H1 (cell line): ENCODE measurements around the gene TCEANC2. TPM values are rescaled to one million over a fixed set of nuclear protein-coding genes. Genes with fewer than 3 reads are reported as not detected.

Experiments used
- CTCF ChIA-PET: fragments of 300-600 bp; sonication (Branson Sonifier 250); formaldehyde crosslinking; loops from one replicate; lab custom pipeline; 2021; ENCODE audit not compliant: partially characterized antibody; lab: Charles Lee
- POLR2A ChIA-PET: fragments of 300-600 bp; sonication (Branson Sonifier 250); formaldehyde crosslinking; loops from one replicate; lab custom pipeline; 2021; ENCODE audit warnings: inconsistent platforms; ENCODE audit not compliant: partially characterized antibody; lab: Charles Lee
- DNase-seq, 2 experiments: peaks; one replicate each; pipeline versions ENCODE4 v3.0.0 to v3.0.0-alpha.2; 2010 to 2022; ENCODE audit warnings: low spot score in 2 of 2, low read depth in 1 of 2, mixed read lengths in 1 of 2
- FAIRE-seq: peaks from 2 replicates; lab custom pipeline; 2011; peaks lifted over from hg19 to GRCh38; lab: Jason Lieb, UNC
- H2AFZ ChIP-seq: 2 replicates; pipeline ENCODE4 v1.8.1; 2012; ENCODE audit warnings: low read length, inconsistent platforms
- H2AK5ac ChIP-seq: 2 replicates; pipeline ENCODE4 v1.6.1; 2013; ENCODE audit warnings: low read depth, low read length
- H2BK120ac ChIP-seq: replicated peaks from 2 replicates; pipeline ENCODE3; 2013; ENCODE audit warnings: low read depth, low read length, inconsistent platforms
- H2BK12ac ChIP-seq: 2 replicates; pipeline ENCODE4 v1.6.1; 2013; ENCODE audit warnings: low read depth, low read length
- H2BK15ac ChIP-seq: 2 replicates; pipeline ENCODE4 v1.6.1; 2013; ENCODE audit warnings: low read length
- H2BK20ac ChIP-seq: 2 replicates; pipeline ENCODE4 v1.6.1; 2013; ENCODE audit warnings: low read length
- H2BK5ac ChIP-seq: 2 replicates; pipeline ENCODE4 v1.6.1; 2013; ENCODE audit warnings: low read depth, low read length
- H3K14ac ChIP-seq: 2 replicates; pipeline ENCODE4 v1.6.1; 2013; ENCODE audit warnings: inconsistent platforms; ENCODE audit not compliant: insufficient read length
- H3K18ac ChIP-seq: 2 replicates; pipeline ENCODE4 v1.6.1; 2013; ENCODE audit warnings: low read length; ENCODE audit errors: extremely low read depth
- H3K23ac ChIP-seq: 2 replicates; pipeline ENCODE4 v1.6.1; 2013; ENCODE audit warnings: inconsistent platforms; ENCODE audit not compliant: insufficient read length
- H3K23me2 ChIP-seq: 2 replicates; pipeline ENCODE4 v1.6.1; 2013; ENCODE audit warnings: low read depth, low read length
- H3K27ac ChIP-seq: 2 replicates; pipeline ENCODE4 v1.6.1; 2011; ENCODE audit warnings: low read depth, low read length, inconsistent platforms
- H3K27me3 ChIP-seq, 4 experiments: replicated peaks in 1 of 4; 1 replicate in 1 of 4; 2 replicates in 3 of 4; pipeline versions ENCODE4 v1.6.1 to v1.8.1; 2011 to 2013; ENCODE audit warnings: low read length in 3 of 4, mild to moderate bottlenecking in 3 of 4, inconsistent platforms in 2 of 4, mixed read lengths in 2 of 4, moderate library complexity in 1 of 4; ENCODE audit not compliant: control insufficient read depth in 3 of 4, insufficient read depth in 3 of 4; ENCODE audit errors: extremely low read depth in 1 of 4
- H3K36me3 ChIP-seq, 4 experiments: 2 replicates each; pipeline versions ENCODE4 v1.6.1 to v1.8.1; 2011 to 2013; ENCODE audit warnings: mild to moderate bottlenecking in 4 of 4, low read length in 3 of 4, moderate library complexity in 2 of 4, control low read depth in 1 of 4, inconsistent platforms in 1 of 4; ENCODE audit not compliant: insufficient read depth in 4 of 4, control insufficient read depth in 2 of 4
- H3K4ac ChIP-seq: replicated peaks from 2 replicates; pipeline ENCODE3; 2013; ENCODE audit warnings: low read length, low read depth, mixed read lengths, inconsistent platforms; ENCODE audit not compliant: insufficient read length
- H3K4me1 ChIP-seq, 4 experiments: replicated peaks in 1 of 4; 1 replicate in 1 of 4; 2 replicates in 3 of 4; pipeline versions ENCODE4 v1.6.1 to v1.8.1; 2011 to 2013; ENCODE audit warnings: low read length in 3 of 4, inconsistent platforms in 2 of 4, mixed read lengths in 1 of 4; ENCODE audit not compliant: insufficient read depth in 4 of 4, control insufficient read depth in 3 of 4
- H3K4me2 ChIP-seq, 2 experiments: 2 replicates each; pipeline versions ENCODE4 v1.6.1 to v1.8.1; 2011 to 2013; ENCODE audit warnings: low read depth in 2 of 2, low read length in 2 of 2, control low read depth in 1 of 2, inconsistent platforms in 1 of 2, mild to moderate bottlenecking in 1 of 2; ENCODE audit not compliant: insufficient read depth in 1 of 2
- H3K4me3 ChIP-seq, 4 experiments: fragments of 200-600, 300-600 bp in 1 of 4; sonication (generic), shearing (Covaris generic), sonication (Bioruptor Twin) in 1 of 4; 2 replicates each; pipeline versions ENCODE4 v1.5.1 to v1.8.1; 2011 to 2016; ENCODE audit warnings: low read length in 4 of 4, low read depth in 3 of 4, control low read depth in 2 of 4, inconsistent platforms in 2 of 4, mild to moderate bottlenecking in 2 of 4, mixed read lengths in 1 of 4, moderate library complexity in 1 of 4; ENCODE audit not compliant: insufficient read depth in 2 of 4; ENCODE audit errors: extremely low read depth in 1 of 4
- H3K56ac ChIP-seq: replicated peaks from 2 replicates; pipeline ENCODE3; 2013; ENCODE audit warnings: low read depth, mild to moderate bottlenecking, mixed read lengths, low read length, inconsistent platforms; ENCODE audit not compliant: insufficient read length
- H3K79me1 ChIP-seq: 2 replicates; pipeline ENCODE4 v1.6.1; 2013; ENCODE audit warnings: low read depth, low read length, control low read depth
- H3K79me2 ChIP-seq, 2 experiments: 2 replicates each; pipeline versions ENCODE4 v1.6.1 to v1.8.1; 2012 to 2013; ENCODE audit warnings: low read length in 2 of 2, mild to moderate bottlenecking in 2 of 2, inconsistent platforms in 1 of 2; ENCODE audit not compliant: insufficient read depth in 2 of 2, control insufficient read depth in 1 of 2
- H3K9ac ChIP-seq, 4 experiments: replicated peaks in 1 of 4; 1 replicate in 1 of 4; 2 replicates in 3 of 4; pipeline versions ENCODE4 v1.6.1 to v1.8.1; 2011 to 2013; ENCODE audit warnings: low read depth in 3 of 4, low read length in 3 of 4, control low read depth in 2 of 4, mild to moderate bottlenecking in 2 of 4, moderate library complexity in 2 of 4, inconsistent platforms in 1 of 4; ENCODE audit errors: extremely low read depth in 1 of 4
- H3K9me3 ChIP-seq, 2 experiments: 2 replicates each; pipeline versions ENCODE4 v1.6.1 to v1.8.1; 2012 to 2013; ENCODE audit warnings: mild to moderate bottlenecking in 2 of 2, moderate library complexity in 2 of 2, control low read depth in 1 of 2, inconsistent platforms in 1 of 2, low read depth in 1 of 2, low read length in 1 of 2, mixed read lengths in 1 of 2; ENCODE audit not compliant: insufficient read depth in 2 of 2
- H4K20me1 ChIP-seq, 2 experiments: replicated peaks in 1 of 2; 2 replicates each; pipeline versions ENCODE3 to v1.8.1; 2011 to 2013; ENCODE audit warnings: inconsistent platforms in 2 of 2, low read length in 2 of 2, mild to moderate bottlenecking in 1 of 2; ENCODE audit not compliant: insufficient read depth in 2 of 2, control insufficient read depth in 1 of 2
- H4K5ac ChIP-seq: 2 replicates; pipeline ENCODE4 v1.6.1; 2013; ENCODE audit warnings: low read length, low read depth, mixed read lengths, inconsistent platforms; ENCODE audit not compliant: insufficient read length
- H4K8ac ChIP-seq: 2 replicates; pipeline ENCODE4 v1.8.0; 2013; ENCODE audit warnings: mild to moderate bottlenecking, moderate library complexity, low read length, inconsistent platforms; ENCODE audit not compliant: insufficient read depth; ENCODE audit errors: extremely low read depth
- H4K91ac ChIP-seq: replicated peaks from 2 replicates; pipeline ENCODE3; 2013; ENCODE audit warnings: low read length, mixed read lengths, inconsistent platforms; ENCODE audit not compliant: insufficient read length
- CBX8 ChIP-seq: fragments of 300-800, 300-1000 bp; sonication (generic); IDR thresholded peaks from 2 replicates; pipeline ENCODE4 v1.7.1; 2016; ENCODE audit warnings: low read depth, low read length, borderline replicate concordance
- CHD2 ChIP-seq: IDR thresholded peaks from 2 replicates; pipeline ENCODE4 v1.6.1; 2012; ENCODE audit warnings: low read length, improper control_type of control experiment
- JUND ChIP-seq: IDR thresholded peaks from 2 replicates; pipeline ENCODE4 v1.6.1; 2011; ENCODE audit warnings: mild to moderate bottlenecking, improper control_type of control experiment, low read length
- SAP30 ChIP-seq: fragments of 300-600 bp; sonication (generic); IDR thresholded peaks from 2 replicates; pipeline ENCODE4 v1.7.1; 2012; ENCODE audit warnings: low read length, moderate library complexity, mild to moderate bottlenecking, inconsistent platforms; ENCODE audit not compliant: insufficient read depth, insufficient replicate concordance
- SP4 ChIP-seq: IDR thresholded peaks from 2 replicates; pipeline ENCODE4 v1.6.1; 2012; ENCODE audit warnings: low read length, inconsistent platforms
- SRF ChIP-seq: IDR thresholded peaks from 2 replicates; pipeline ENCODE4 v1.6.1; 2011; ENCODE audit warnings: mild to moderate bottlenecking, low read depth, low read length, moderate library complexity
- YY1 ChIP-seq: IDR thresholded peaks from 2 replicates; pipeline ENCODE4 v1.6.1; 2011; ENCODE audit warnings: low read depth, mild to moderate bottlenecking, low read length
- WGBS, 2 experiments: shearing (Covaris generic) in 1 of 2; methylation state at CpG; one replicate each; pipeline versions ENCODE4 v1.1.6 to v1.1.7; 2013 to 2015; ENCODE audit warnings: low lambda C conversion rate in 2 of 2, mixed read lengths in 2 of 2, inconsistent platforms in 1 of 2, low coverage in 1 of 2, missing lambda C conversion rate in 1 of 2; ENCODE audit not compliant: insufficient replicate concordance in 2 of 2, insufficient coverage in 1 of 2, insufficient read length in 1 of 2; ENCODE audit errors: extremely low coverage in 1 of 2, missing lambda C conversion rate in 1 of 2; 5-methylcytosine and 5-hydroxymethylcytosine counted together
- polyA plus RNA-seq, 7 experiments: library from polyadenylated mRNA; depleted of rRNA in 3 of 7; stranded (reverse) in 5 of 7; unstranded in 2 of 7; fragments of >200 nt in 5 of 7; fragments of 200-250 nt in 2 of 7; gene quantifications; 1 replicate in 5 of 7; 2 replicates in 1 of 7; 4 replicates in 1 of 7; pipeline versions ENCODE4 v1.2.1 to v1.2.3, GENCODE V29; 2011 to 2013; ENCODE audit warnings: missing spikeins in 2 of 7, mixed read lengths in 2 of 7
- total RNA-seq: library from RNA; stranded (reverse); fragmentation: NEBNext Ultra II Directional; extraction: Animal tissue kit (Norgen Biotek cat#: 25700); gene quantifications from 2 replicates; pipeline ENCODE4 v1.2.1, GENCODE V29; 2021

TCEANC2 gene
- total and polyA plus RNA-seq, 2 of the 8 experiments (the other 6 are each of a cell fraction or from before 2014, with no cell fraction given), result 4.2 to 8.2 TPM

GRCh38 chr1:54006508-54006907, 46.9 kb upstream of the TCEANC2 start:
- FAIRE-seq, result no peak
- Histone ChIP-seq H3K9ac (no peak overlapping the region), H3K23ac (no peak overlapping the region), H3K79me1 (no peaks in the 10 kb centered on the region), H2BK5ac (no peak overlapping the region), H2BK15ac (no peak overlapping the region), H3K18ac (no peak overlapping the region), H3K79me2 (no peaks in the 10 kb centered on the region), H3K4ac (no peak overlapping the region), H3K9me3 (peaks cover 3 to 17% of the 10 kb centered on the region in 2 experiments; a peak in 3 of 4 replicates), H2AK5ac (no peak overlapping the region), H4K8ac (no peak overlapping the region), H3K4me3 (no peak overlapping the region), H4K20me1 (no peaks in the 10 kb centered on the region), H3K14ac (no peak overlapping the region), H3K27ac (no peak overlapping the region), H3K4me2 (no peak overlapping the region), H2AFZ (no peak overlapping the region), H3K56ac (no peak overlapping the region), H2BK20ac (no peak overlapping the region), H4K5ac (no peak overlapping the region), H3K27me3 (no peaks in the 10 kb centered on the region), H3K4me1 (no peaks in the 10 kb centered on the region), H4K91ac (no peak overlapping the region), H2BK120ac (no peak overlapping the region), H2BK12ac (no peak overlapping the region), H3K36me3 (no peaks in the 10 kb centered on the region), H3K23me2 (no peaks in the 10 kb centered on the region; the same call in 1 of the 2 replicates)
- CTCF ChIA-PET, result interaction anchor here (0.8 to 4.1 kb wide), 4 partner anchors 15 to 172 kb away, joined by 3 to 18 read pairs (median 5); no protein-coding TSS in a partner anchor
- TF ChIP-seq CBX8 (no peak), SAP30 (no peak), JUND (no peak), SRF (no peak), SP4 (no peak), CHD2 (no peak), YY1 (no peak)
- no peak for DNase-seq
- WGBS, 2 experiments, result 86% methylated on average over 4 of the region's 4 CpGs; no CpG with 5 or more reads in 1 of the 2 experiments
- POLR2A ChIA-PET, result interaction anchor here (1.3 kb wide), 1 partner anchor 12 kb away, joined by 4 read pairs; no protein-coding TSS in a partner anchor
